Frontal cortex (tissue), 4 donors: Measurements from ENCODE around the gene SEMA5A. TPM values are rescaled to one million over a fixed set of nuclear protein-coding genes. Genes with fewer than 3 reads are reported as not detected.
"Not testable (repeated sequence)": the region's sequence is repeated elsewhere in the genome, so short reads cannot be mapped to it uniquely, and the experiment has no call there.

Experiments
- DNase-seq, 2 donors: peaks; one replicate each; pipeline ENCODE4 v3.0.0; 2012; ENCODE audit warnings: low spot score in 2 of 2
- FAIRE-seq: peaks from 2 replicates; lab custom pipeline; 2012; peaks lifted over from hg19 to GRCh38; lab: Jason Lieb, UNC
- total RNA-seq: library from RNA; depleted of rRNA; stranded (reverse); fragments of >200 nt; gene quantifications from one replicate; pipeline ENCODE4 v1.2.3, GENCODE V29; 2014
- donor health status: control.
- donor health status: control.
- donor health status: control.

SEMA5A gene
- total RNA-seq, 1 donor from 2014 or later, result 9.0 TPM

DNA sequence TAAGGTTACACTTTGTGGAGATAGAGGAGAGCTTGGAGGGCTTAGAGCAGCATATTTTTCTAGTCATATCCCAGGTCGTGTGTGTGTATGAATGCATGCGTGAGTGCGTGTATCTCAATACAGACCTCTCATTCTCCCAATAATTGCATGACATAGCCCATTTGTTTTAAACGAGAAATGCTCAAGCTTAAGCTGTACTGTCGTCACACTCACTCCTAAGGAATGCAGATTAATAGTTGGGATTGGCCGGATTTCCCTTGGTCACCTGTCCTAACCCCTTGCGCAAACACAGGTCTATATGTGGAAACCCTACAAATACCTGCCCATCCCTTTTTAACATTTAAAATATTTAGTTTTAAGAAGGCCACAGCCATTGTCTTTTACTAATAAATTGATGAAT lies 165.8 kb downstream of the SEMA5A start:
- DNase-seq, result no peak
- FAIRE-seq, result no peak

DNA sequence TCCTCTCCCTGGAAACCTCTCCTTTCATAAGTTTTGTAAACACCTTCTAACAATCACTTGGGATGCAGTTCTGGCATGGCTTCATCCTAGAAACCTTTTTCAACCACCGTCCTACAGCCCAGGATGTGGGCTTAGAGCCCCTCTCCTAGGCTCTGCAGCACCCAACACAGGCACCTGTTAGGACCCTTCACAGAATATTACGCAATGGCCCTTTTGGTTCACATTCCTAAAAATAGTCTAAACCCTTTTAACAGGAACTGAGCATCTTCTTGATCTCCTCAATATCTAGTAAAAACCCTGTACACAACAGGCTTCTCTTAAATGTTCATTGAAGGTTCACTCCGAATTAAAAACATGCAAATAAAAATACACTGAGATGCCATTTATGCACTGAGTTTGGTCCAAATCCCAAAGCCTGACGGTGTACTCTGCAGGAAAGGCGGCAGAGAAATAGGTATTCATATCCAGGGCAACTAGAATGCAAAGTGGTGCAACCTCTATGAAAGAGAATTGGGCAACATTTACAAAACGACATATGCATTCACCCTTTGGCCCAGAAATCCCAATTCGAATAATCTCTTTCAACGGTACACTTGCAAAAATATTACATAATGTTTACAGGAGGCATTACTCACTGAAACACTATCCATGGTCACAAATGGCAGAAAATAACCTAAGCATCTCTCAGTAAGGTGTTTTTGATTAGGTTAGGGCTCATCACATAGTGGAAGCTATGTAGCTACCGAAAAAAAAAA lies 169.3 kb downstream of the SEMA5A start:
- FAIRE-seq (no peak), DNase-seq (no peak)

DNA sequence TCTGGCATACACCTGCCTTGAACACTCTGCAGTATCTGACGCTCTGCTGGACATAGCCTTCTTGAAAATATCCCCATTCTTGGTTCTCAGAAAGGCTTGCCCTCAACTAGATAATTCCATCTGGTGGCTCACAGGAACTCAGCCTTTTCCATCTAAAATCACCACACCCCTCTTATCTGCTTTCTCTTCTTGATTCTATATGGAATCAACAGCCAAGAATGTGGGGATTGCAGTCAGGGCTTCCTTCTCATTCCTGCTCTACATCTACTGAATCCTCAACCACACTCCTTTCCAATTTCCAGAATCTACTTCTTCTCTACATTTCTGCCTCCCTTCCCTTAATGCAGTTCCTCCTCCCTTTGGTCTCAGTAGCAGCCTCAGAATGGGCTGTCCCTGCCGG lies 170.1 kb downstream of the SEMA5A start:
- FAIRE-seq, result no peak
- no peak for DNase-seq

DNA sequence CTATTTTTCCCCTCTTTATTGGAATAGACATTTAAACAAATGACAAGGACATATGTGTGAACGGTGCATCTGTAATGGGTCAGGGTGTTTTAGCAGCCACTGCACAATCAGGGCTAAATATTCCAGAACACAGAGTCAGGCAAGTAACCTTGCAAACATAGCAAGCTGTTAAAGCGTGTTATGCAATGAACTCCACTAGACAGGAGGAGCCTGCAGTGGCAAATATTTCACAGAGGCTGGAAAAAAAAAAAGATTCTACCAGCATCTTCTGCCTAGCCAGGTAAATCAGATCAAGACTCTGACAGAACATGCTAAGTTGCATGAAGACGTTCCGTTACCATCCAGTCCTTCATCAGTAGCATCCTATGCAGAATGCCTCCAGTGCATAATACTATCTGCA lies 171.8 kb downstream of the SEMA5A start:
- FAIRE-seq (no peak), DNase-seq (no peak)

DNA sequence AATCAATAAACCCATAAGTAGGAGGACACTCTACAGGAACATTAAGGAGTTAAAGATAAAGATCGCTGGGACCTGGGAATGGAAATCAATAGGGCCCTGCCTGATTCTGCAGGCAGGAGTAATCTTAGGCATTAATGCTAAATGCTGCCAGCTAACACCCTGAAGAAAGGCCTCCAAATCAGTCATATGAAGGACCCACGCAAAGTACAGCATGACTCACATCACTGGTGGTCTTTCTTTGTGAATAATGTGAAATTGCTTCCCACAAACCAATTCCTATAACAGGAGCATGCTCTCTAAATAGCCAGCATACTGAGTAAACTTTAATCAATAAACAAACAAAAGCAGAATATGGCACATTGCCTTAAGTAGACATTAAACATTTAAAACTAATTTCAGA lies 172.3 kb downstream of the SEMA5A start:
- DNase-seq, result no peak
- FAIRE-seq, result no peak

DNA sequence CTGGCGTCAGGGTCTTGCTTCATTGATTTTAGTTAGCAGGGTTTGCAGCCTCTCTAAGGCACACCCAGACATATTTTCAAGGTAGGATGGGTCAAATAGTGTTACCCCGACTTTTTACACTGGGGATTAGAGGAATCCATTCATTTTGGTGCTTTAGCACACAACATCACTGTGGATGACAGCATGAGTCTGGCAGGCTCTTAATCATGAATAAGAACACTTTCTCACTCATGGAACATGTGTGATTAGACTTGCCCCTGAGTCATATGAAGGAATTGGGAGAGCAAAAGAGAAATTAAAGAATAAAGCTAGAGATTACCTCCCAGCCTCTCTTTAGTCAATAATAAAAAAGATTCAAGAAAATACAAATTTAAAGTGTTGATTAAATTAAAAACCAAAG lies 175.6 kb downstream of the SEMA5A start:
- no peak for DNase-seq

DNA sequence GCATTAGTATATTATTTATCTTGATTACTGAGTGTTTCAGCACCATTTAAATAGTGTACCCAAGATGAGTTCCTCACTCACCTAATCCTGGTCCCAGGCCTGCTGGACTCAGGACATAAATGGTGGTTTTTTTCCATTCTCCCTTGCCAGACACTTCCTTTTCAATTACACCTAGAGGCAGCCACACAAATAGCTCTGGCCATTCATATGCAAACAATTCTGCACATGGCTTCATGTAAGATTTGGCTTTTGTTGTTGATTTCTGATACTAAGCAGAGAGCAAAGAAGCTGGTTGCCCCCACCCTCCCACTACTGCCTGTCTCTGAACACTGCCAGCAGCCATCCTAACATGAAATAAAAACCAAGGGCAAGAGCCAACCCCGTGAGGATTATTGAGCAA lies 180.4 kb downstream of the SEMA5A start:
- DNase-seq, result no peak
- no peak for FAIRE-seq

More for the DNA sequence above, 175.6 kb downstream of the SEMA5A start:
- no peak for FAIRE-seq

DNA sequence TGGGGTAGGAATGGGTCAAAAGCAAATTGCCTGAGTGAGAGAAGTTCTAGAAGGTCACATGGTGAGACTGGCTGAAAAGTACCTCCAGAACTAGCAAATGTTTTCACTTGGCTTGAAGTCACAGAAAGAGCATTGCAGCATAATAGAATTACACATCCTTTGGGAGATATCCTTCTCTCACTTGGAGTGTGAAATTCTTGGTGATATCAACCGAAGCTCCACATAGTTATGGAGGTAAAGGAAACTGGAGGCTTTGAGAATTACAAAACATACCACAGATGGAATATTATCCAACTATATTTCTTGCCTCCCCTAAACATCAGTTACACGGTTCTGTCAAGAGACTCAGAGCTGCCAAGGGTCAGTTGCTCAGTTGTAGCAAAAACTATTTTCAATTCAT lies 182.4 kb downstream of the SEMA5A start:
- FAIRE-seq (no peak), DNase-seq (no peak)

DNA sequence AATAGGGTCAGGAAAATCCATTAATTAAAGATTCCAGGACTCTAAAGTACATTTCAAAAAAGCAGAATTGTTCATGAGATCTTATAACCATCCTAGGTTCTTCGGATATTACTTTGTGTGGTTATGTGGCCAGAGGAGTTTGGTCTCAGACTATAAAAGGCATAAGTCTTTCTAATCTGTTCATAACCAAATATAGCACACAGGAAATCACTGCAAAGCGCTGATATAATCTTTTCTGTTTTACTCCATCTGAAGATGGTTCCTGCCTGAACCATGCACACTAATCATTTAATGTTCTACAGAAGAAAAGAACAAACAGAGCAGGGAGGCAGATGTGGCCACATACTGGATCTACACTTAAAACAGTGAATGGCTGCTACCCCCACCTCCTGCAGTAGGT lies 182.8 kb downstream of the SEMA5A start:
- FAIRE-seq (no peak), DNase-seq (no peak)

DNA sequence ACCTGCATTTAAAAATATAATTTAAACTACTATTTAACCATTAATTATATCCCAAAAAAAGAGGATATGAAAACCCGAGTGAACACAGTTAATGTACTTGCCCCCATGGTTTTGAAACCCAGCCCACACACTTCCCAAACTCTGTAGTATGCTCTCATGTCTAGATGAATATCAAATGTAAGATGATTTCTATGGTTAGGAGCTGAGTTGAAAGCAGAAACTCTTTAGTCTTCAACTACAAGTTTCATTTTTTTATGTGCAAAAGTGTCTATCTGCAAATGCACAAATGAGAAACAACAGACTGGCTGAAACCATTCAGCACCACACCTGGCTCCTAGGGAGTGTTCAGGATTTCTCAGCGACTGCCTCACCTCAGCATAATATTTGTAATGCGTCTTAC lies 183.3 kb downstream of the SEMA5A start:
- DNase-seq, result no peak
- FAIRE-seq, result no peak

DNA sequence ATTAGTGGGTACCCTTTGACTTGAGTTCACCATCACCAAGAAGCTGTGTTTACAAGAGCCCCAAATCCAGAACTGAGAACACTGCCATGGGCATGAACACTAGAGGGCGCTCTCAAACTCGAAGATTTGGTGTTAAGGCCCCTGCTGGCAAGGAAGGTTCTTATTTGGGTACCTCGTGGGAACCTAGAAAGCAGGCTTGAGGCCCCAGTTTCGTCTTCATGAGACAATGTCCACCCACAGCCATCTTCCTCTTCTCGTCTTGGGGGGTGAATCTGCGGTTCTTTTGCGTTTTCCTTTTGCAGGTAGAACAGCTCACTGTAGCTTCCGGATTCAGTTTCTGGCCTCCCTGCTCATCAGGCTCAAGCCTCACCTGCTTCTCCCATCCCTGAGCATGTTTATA lies 184.0 kb downstream of the SEMA5A start:
- no peak for DNase-seq

DNA sequence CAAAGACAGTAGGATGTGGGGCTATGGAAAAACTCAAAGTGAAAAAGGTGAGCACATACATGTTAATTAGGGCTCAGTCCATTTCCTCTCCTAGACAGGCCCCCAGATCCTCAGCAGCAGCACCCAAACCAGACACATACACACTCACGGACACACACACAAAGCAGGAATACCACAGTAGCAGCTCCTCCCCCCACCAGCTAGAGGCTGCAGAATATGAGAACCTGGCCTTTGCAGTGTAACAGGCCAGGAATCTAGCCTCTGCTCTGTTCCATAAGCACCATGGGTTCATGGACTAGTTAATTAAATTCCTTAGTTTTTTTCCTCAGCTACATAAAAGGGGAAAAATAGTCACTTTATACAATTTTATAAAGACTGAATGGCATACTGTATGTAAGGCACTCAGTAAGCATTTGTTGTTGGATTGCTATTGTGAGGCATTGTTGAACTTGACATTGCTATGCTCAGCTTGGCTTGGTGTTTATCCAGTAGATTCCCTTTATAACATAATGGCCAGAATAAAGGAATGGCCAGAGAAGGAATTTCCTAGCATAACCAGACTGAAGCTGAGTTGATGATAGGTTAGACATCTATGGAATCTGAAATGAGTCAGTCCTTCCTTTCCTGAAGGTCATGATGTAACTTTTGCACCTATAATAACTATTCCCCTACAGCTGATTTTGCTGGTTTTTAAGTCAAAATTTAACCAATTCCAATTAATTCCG lies 186.8 kb downstream of the SEMA5A start:
- FAIRE-seq (no peak), DNase-seq (no peak)

More for the DNA sequence above, 184.0 kb downstream of the SEMA5A start:
- FAIRE-seq, result no peak

DNA sequence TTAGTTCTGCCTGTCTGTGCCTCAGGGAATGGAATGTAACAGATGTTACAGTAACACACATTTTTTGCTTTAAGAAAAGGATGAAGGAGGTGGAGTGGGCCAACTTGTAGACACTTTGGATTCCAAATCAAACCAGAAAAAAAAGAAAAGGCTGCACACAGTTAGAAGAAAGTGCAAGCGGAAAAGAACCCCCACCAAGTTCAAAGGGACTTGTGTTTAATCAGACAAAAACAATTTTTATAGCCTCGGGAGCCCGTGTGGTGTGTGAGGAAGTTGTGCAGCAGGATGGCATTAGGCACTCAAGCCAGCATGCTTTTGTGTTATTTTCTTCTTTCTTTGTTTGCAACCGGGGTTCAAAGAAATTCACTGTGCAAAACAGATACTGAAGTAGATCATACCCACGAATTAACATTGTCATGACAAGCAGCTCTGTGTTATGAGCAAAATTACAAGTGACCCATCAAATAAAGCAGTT lies 189.5 kb downstream of the SEMA5A start:
- FAIRE-seq (no peak), DNase-seq (peak in 1 of 2 donors; percentile 6)

DNA sequence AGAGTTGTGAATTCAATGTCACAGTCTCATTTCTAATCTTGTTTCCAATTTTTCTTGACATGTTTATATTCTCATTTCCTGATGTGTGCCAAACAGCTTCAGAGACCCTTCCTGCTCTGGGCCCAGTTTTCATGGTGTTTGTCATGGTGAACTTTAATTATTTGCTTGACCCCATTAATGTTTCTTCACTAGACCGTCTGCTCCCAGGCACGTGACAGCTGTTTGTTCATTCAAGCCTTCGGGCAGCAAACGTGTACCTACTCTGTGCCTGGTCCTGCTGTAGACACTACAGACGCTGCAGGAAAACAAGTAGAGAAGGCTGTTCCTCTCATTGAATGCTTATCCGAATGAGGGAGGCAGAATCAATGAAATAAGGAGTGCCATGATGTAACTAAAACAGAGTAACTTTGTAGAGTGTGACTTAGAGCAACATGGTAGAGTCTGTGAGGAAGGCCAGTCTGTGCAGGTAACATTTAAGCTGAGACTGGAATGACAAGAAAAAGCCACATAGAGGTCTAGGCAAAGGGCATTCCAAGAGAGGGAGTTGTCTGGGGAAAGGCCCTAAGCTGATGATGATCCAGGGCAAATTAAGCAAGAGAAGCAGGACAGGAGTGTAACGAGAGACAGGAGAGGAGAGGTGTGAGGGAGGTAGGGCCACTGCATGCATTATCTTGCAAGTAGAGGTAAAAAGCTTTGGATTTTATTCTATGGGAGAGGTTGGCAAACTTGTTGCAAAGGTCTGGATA lies 191.4 kb downstream of the SEMA5A start:
- FAIRE-seq (no peak), DNase-seq (no peak)

DNA sequence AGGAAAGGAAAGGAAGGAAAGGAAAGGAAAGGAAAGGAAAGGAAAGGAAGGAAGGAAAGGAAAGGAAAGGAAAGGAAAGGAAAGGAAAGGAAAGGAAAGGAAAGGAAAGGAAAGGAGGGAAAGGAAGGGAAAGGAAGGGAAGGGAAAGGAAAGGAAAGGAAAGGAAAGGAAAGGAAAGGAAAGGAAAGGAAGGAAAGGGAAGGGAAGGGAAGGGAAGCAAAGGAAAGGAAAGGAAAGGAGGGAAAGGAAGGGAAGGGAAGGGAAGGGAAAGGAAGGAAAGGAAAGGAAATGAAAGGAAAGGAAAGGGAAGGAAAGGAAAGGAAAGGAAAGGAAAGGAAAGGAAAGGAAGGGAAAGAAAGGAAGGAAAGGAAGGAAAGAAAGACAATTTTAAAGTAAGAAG lies 192.8 kb downstream of the SEMA5A start:
- not testable (repeated sequence) for DNase-seq, FAIRE-seq

DNA sequence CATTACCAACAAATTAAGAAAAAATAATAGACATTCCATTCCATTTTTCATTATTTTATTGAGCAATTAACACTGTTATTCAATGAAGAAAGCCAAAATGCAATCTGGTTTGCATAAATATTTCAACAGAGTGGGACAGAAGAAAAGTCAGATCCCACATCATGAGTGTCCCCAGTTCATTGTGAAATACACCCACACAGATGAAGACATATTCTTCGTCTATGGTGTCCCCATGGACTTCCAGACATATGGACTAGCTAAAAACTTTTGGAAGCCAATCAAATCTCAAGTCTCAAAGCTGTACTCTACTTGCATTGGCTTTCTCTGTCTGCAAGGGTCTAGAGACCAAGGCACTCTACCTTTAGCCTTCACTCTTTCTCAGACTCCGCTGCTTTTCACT lies 194.3 kb downstream of the SEMA5A start:
- no peak for DNase-seq
- no peak for FAIRE-seq

DNA sequence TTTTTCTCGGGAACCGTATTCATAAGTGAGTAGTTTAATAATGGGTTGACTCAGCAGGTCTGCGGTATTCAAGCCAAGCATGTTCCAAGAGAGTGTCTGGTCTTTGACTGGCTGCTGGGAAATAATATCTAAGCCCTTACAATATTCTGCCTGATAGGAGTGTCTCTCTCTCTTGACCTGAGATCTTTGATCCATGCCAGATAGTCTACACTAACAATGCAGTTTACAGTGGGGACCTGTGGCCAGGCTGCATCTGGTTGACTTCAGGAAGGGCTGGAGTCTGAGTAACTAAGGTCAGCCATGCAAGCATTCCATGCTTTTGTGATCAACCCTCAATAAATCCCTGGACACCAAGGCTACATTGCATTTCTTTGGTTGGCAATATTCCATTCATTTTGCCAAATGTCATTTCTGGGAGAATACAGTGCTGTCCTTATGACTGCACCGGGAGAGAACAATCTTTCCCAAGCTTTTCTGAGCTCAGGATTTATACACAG lies 195.5 kb downstream of the SEMA5A start:
- DNase-seq, result no peak
- FAIRE-seq, result no peak

DNA sequence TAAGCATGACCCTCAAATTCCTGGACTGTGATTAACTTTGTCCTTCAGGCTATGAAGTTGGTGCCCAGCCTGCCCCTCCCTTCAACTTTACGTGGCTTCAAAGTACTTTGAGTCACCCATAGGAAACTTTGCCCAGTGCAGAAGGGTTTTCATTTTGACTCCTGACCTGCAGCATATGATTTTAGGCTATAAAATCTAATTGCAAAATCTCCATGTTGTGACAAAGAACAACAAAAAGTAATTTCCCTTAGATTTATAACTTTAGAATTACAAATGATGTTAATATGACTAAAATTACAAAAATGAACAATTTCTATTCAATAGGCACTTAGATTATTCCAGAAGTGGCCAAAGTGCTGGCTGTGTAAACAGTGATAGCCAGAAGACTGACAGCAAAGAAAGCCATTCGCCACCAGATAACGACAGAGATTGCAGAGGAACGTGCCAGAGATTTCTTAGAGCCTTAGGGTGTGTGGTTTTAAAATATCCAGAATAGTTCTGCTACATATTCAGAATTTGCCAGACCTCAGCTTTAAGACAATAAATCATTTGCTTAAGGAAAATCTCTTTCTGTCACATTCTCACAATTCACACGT lies 197.4 kb downstream of the SEMA5A start:
- DNase-seq (no peak), FAIRE-seq (no peak)

DNA sequence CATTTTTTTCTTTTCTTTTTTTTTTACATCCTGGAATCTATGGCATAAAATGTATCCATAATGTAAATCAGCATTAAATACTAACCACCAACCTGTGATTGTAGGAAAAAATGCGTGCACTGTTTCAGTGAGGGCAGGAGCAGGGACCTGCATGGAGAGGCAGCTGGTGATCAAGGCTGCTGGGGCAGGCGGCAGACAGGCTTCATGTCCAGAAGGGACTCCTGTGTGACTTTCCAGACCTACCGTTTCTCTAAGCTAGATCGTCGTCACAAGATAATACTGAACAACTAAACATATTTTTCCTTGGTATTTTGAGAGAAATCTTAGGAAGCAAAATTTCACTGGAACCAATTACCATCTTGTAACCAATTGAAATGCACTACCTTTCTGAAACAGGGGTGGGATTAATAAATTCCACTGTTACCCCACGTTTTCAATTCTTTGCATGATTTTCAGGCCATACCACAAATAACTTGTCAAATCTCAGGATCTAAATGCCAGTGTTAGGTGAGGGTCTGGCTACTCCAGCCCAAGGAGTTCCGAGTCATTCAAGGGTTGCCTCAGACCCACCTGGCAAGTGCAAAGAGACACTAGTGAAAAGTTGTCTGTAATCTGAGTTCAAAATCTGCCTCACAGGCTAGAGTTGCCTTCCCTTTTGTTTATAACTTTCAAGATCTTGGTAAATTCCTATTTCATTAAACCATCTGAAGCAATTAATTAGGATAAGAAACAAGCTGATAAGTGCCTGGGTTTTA lies 198.2 kb downstream of the SEMA5A start:
- DNase-seq (no peak), FAIRE-seq (no peak)
